ENCODE results near the gene CTNNA3.

The CTNNA3 gene

GRCh38 chr10:67114945-67115344, 581.0 kb downstream of the CTNNA3 start:
- in situ Hi-C loops (cut with MboI; ENCODE audit: low pct_unique_long_range_greater_than_20kb, low sequenced_read_pairs, unreplicated experiment), result no loop called here
- no peak for DNase-seq (ENCODE audit: low spot score)
- no peak for TF ChIP-seq CTCF (IDR thresholded peaks at IDR 0.05; ENCODE audit: extremely low read depth, insufficient read depth, missing control alignments)

- no peak for DNase-seq (ENCODE audit: low spot score)
- in situ Hi-C loops (cut with MboI; ENCODE audit: low pct_unique_long_range_greater_than_20kb, low sequenced_read_pairs, unreplicated experiment), result no loop called here
- TF ChIP-seq CTCF (IDR thresholded peaks at IDR 0.05; ENCODE audit: extremely low read depth, insufficient read depth, missing control alignments), result no peak
These were observed 583.2 kb downstream of the CTNNA3 start for GRCh38 chr10:67112765-67113164.

- in situ Hi-C loops (cut with MboI; ENCODE audit: low pct_unique_long_range_greater_than_20kb, low sequenced_read_pairs, unreplicated experiment), result no loop called here
- TF ChIP-seq CTCF (IDR thresholded peaks at IDR 0.05; ENCODE audit: extremely low read depth, insufficient read depth, missing control alignments), result no peak
- no peak for DNase-seq (ENCODE audit: low spot score)
These were observed 585.7 kb downstream of the CTNNA3 start for GRCh38 chr10:67110286-67110685.

- DNase-seq (ENCODE audit: low spot score), result no peak
- in situ Hi-C loops (cut with MboI; ENCODE audit: low pct_unique_long_range_greater_than_20kb, low sequenced_read_pairs, unreplicated experiment), result no loop called here
- TF ChIP-seq CTCF (IDR thresholded peaks at IDR 0.05; ENCODE audit: extremely low read depth, insufficient read depth, missing control alignments), result no peak
These were observed 588.3 kb downstream of the CTNNA3 start for GRCh38 chr10:67107670-67108069.

- no peak for TF ChIP-seq CTCF (IDR thresholded peaks at IDR 0.05; ENCODE audit: extremely low read depth, insufficient read depth, missing control alignments)
- in situ Hi-C loops (cut with MboI; ENCODE audit: low pct_unique_long_range_greater_than_20kb, low sequenced_read_pairs, unreplicated experiment), result no loop called here
- no peak for DNase-seq (ENCODE audit: low spot score)
These were observed 595.0 kb downstream of the CTNNA3 start for GRCh38 chr10:67100951-67101350.

- in situ Hi-C loops (cut with MboI; ENCODE audit: low pct_unique_long_range_greater_than_20kb, low sequenced_read_pairs, unreplicated experiment), result no loop called here
- no peak for TF ChIP-seq CTCF (IDR thresholded peaks at IDR 0.05; ENCODE audit: extremely low read depth, insufficient read depth, missing control alignments)
- DNase-seq (ENCODE audit: low spot score), result no peak
These were observed 597.5 kb downstream of the CTNNA3 start for GRCh38 chr10:67098461-67098860.

- no peak for DNase-seq (ENCODE audit: low spot score)
- no peak for TF ChIP-seq CTCF (IDR thresholded peaks at IDR 0.05; ENCODE audit: extremely low read depth, insufficient read depth, missing control alignments)
These were observed 600.5 kb downstream of the CTNNA3 start for GRCh38 chr10:67095531-67095930.

More at GRCh38 chr10:67095531-67095930, 600.5 kb downstream of the CTNNA3 start:
- in situ Hi-C loops (cut with MboI; ENCODE audit: low pct_unique_long_range_greater_than_20kb, low sequenced_read_pairs, unreplicated experiment), result no loop called here
